Activated CD4-positive, alpha-beta T cell treated with anti-CD3 and anti-CD28 coated beads for 36 hours (primary cell): Measurements from ENCODE around the gene CNP. TPM values are rescaled to one million over a fixed set of nuclear protein-coding genes. Genes with fewer than 3 reads are reported as not detected.
"Not testable (repeated sequence)": the region's sequence is repeated elsewhere in the genome, so short reads cannot be mapped to it uniquely, and the experiment has no call there.

Experiments
- ATAC-seq: fragments of 200-7000 bp; cut with Tn5 transposase; one replicate; pipeline ENCODE4 v1.10.0; 2021; ENCODE audit warnings: mild to moderate bottlenecking, moderate library complexity
- CTCF ChIA-PET: fragments of 350-600 bp; sonication (Branson Sonifier 250); formaldehyde crosslinking; loops from one replicate; lab custom pipeline; 2021; ENCODE audit warnings: antibody characterized with exemption; lab: Charles Lee
- POLR2A ChIA-PET: fragments of 350-600 bp; sonication (Branson Sonifier 250); formaldehyde crosslinking; loops from one replicate; lab custom pipeline; 2021; ENCODE audit warnings: antibody characterized with exemption, inconsistent platforms; lab: Charles Lee
- DNase-seq: peaks from one replicate; pipeline ENCODE4 v3.0.0-alpha.2; 2020
- H3K27ac Mint-ChIP-seq: one replicate; pipeline ENCODE4 v1.8.0; 2021; ENCODE audit warnings: mixed read lengths
- H3K27me3 Mint-ChIP-seq: one replicate; pipeline ENCODE4 v1.8.0; 2021; ENCODE audit warnings: mixed read lengths
- H3K36me3 Mint-ChIP-seq: one replicate; pipeline ENCODE4 v1.8.0; 2021; ENCODE audit warnings: low read depth, mixed read lengths
- H3K4me1 Mint-ChIP-seq: one replicate; pipeline ENCODE4 v1.8.0; 2021; ENCODE audit warnings: mixed read lengths
- H3K4me3 Mint-ChIP-seq: one replicate; pipeline ENCODE4 v1.8.0; 2021; ENCODE audit warnings: mild to moderate bottlenecking, moderate library complexity, mixed read lengths
- H3K9me3 Mint-ChIP-seq: one replicate; pipeline ENCODE4 v1.8.0; 2021; ENCODE audit warnings: low read depth, mixed read lengths
- intact Hi-C, 2 experiments: fragments of 100-400 bp; cut with DNase I in 1 of 2; cut with micrococcal nuclease in 1 of 2; formaldehyde crosslinking; loops; one replicate each; pipeline versions ENCODE4 v1.14.2 to v1.15.1; 2022 to 2024; cut with DNase I, micrococcal nuclease
- total RNA-seq, 2 experiments: library from RNA; stranded (reverse); gene quantifications; one replicate each; pipeline ENCODE4 v1.2.3, GENCODE V29; 2021

CNP gene
- total RNA-seq, 2 experiments from 2014 or later, result 55.1 to 77.0 TPM

- Mint-ChIP-seq H3K36me3 (peaks cover 6% of the 10 kb centered on the region), H3K4me1 (peaks cover 21% of the 10 kb centered on the region), H3K4me3 (peak overlapping the region; percentile 96), H3K27ac (peak overlapping the region; percentile 98), H3K27me3 (no peaks in the 10 kb centered on the region), H3K9me3 (no peaks in the 10 kb centered on the region)
- peak; percentile 30 for DNase-seq
- intact Hi-C loops, result no loop called here
- ChIA-PET POLR2A (no interaction called here), CTCF (interaction anchor here (0.7 to 3.2 kb wide), 3 partner anchors 10 to 164 kb away, joined by 3 to 25 read pairs (median 4); partner anchors contain the start of gene ACLY)
- ATAC-seq, result no peak
These were observed 37.8 kb upstream of the CNP start for GRCh38 chr17:41928693-41929251.

- DNase-seq, result peak; percentile 98
- intact Hi-C loops, result loop anchor here (1.0 to 5.0 kb wide), 9 partner anchors 11 to 242 kb away; partner anchors contain the start of genes CNP (in 2 of the 2), EIF1 (in 1 of the 2), KAT2A (in 1 of the 2) and KLHL11 (in 1 of the 2)
- Mint-ChIP-seq H3K27me3 (no peaks in the 10 kb centered on the region), H3K27ac (peak within 1 kb of the TSS; percentile 98), H3K4me1 (peaks cover 21% of the 10 kb centered on the region), H3K36me3 (peaks cover 6% of the 10 kb centered on the region), H3K9me3 (no peaks in the 10 kb centered on the region), H3K4me3 (peak within 1 kb of the TSS; percentile 96)
- ChIA-PET POLR2A (interaction anchor here (0.6 to 1.7 kb wide), 9 partner anchors 12 to 1369 kb away, joined by 3 to 14 read pairs (median 3); partner anchors contain the start of genes ACLY and DNAJC7), CTCF (interaction anchor here (0.7 to 3.2 kb wide), 15 partner anchors 9 to 610 kb away, joined by 3 to 25 read pairs (median 4); partner anchors contain the start of genes ACLY, CNP, DNAJC7 and NAGLU)
- ATAC-seq, result peak; percentile 99
These were observed 36.4 kb upstream of the CNP start, which contains the start of gene ODAD4 for GRCh38 chr17:41930009-41930832. Gene ODAD4 (plus strand): TSS chr17:41930617. CDS start chr17:41930724, 107 bp downstream.

GRCh38 chr17:41930833-41931156, 35.8 kb upstream of the CNP start:
- H3K9me3 Mint-ChIP-seq, H3K27me3 Mint-ChIP-seq, H3K36me3 Mint-ChIP-seq, DNase-seq: not testable (repeated sequence)
- H3K4me3 Mint-ChIP-seq, result peak overlapping the region; percentile 96
- intact Hi-C loops, result loop anchor here (1.0 to 5.0 kb wide), 9 partner anchors 11 to 242 kb away; partner anchors contain the start of genes CNP (in 2 of the 2), EIF1 (in 1 of the 2), KAT2A (in 1 of the 2) and KLHL11 (in 1 of the 2)
- peak overlapping the region; percentile 98 for H3K27ac Mint-ChIP-seq
- POLR2A ChIA-PET, result interaction anchor here (0.6 to 1.7 kb wide), 9 partner anchors 13 to 1369 kb away, joined by 3 to 14 read pairs (median 3); partner anchors contain the start of genes ACLY and DNAJC7
- CTCF ChIA-PET, result interaction anchor here (0.7 to 3.2 kb wide), 14 partner anchors 8 to 610 kb away, joined by 3 to 25 read pairs (median 4); partner anchors contain the start of genes ACLY, CNP, DNAJC7 and NAGLU
- H3K4me1 Mint-ChIP-seq, result peaks cover 21% of the 10 kb centered on the region
- peak; percentile 52 for ATAC-seq

- CTCF ChIA-PET, result interaction anchor here (0.6 to 2.0 kb wide), 2 partner anchors 31 to 1908 kb away, joined by 3 to 9 read pairs; no protein-coding TSS in a partner anchor
- POLR2A ChIA-PET, ATAC-seq, H3K27me3 Mint-ChIP-seq, H3K27ac Mint-ChIP-seq, H3K4me3 Mint-ChIP-seq, DNase-seq, H3K36me3 Mint-ChIP-seq, H3K9me3 Mint-ChIP-seq: not testable (repeated sequence)
- peaks cover 21% of the 10 kb centered on the region for H3K4me1 Mint-ChIP-seq
- intact Hi-C loops, result loop anchor here in 1 of 2 experiments (5.0 kb wide), 1 partner anchor 36 kb away; the partner anchor contains the start of gene CNP
These were observed 34.9 kb upstream of the CNP start for GRCh38 chr17:41931715-41932114.

GRCh38 chr17:41932816-41933389, 33.7 kb upstream of the CNP start:
- Mint-ChIP-seq H3K4me1 (peaks cover 21% of the 10 kb centered on the region), H3K4me3 (no peak overlapping the region), H3K9me3 (no peaks in the 10 kb centered on the region), H3K27me3 (no peaks in the 10 kb centered on the region), H3K27ac (no peak overlapping the region), H3K36me3 (peaks cover 6% of the 10 kb centered on the region)
- no peak for DNase-seq
- ChIA-PET POLR2A (interaction anchor here (0.6 to 0.7 kb wide), 2 partner anchors 89 to 94 kb away, joined by 3 read pairs; no protein-coding TSS in a partner anchor), CTCF (interaction anchor here (2.0 kb wide), 1 partner anchor 30 kb away, joined by 9 read pairs; no protein-coding TSS in a partner anchor)
- intact Hi-C loops, result loop anchor here in 1 of 2 experiments (5.0 kb wide), 1 partner anchor 34 kb away; the partner anchor contains the start of gene CNP
- ATAC-seq, result no peak

GRCh38 chr17:41935641-41936040, 31.0 kb upstream of the CNP start:
- Mint-ChIP-seq H3K4me1 (peaks cover 8% of the 10 kb centered on the region), H3K4me3 (no peak overlapping the region), H3K27ac (no peak overlapping the region), H3K27me3 (no peaks in the 10 kb centered on the region), H3K9me3 (no peaks in the 10 kb centered on the region), H3K36me3 (no peaks in the 10 kb centered on the region)
- ATAC-seq (no peak), DNase-seq (no peak)
- POLR2A ChIA-PET, result no interaction called here
- intact Hi-C loops, result no loop called here
- CTCF ChIA-PET, result no interaction called here

GRCh38 chr17:41937970-41938954, 28.3 kb upstream of the CNP start:
- no peaks in the 10 kb centered on the region for H3K4me1 Mint-ChIP-seq
- no peak overlapping the region for H3K27ac Mint-ChIP-seq
- no peaks in the 10 kb centered on the region for H3K36me3 Mint-ChIP-seq
- H3K4me3 Mint-ChIP-seq, result no peak overlapping the region
- no peaks in the 10 kb centered on the region for H3K27me3 Mint-ChIP-seq
- intact Hi-C loops, result no loop called here
- ATAC-seq, result no peak
- DNase-seq, result no peak
- ChIA-PET POLR2A (interaction anchor here (0.5 kb wide), 1 partner anchor 832 kb away, joined by 3 read pairs; no protein-coding TSS in a partner anchor), CTCF (interaction anchor here (0.6 to 1.2 kb wide), 5 partner anchors 7 to 201 kb away, joined by 3 to 5 read pairs (median 4); no protein-coding TSS in a partner anchor)
- no peaks in the 10 kb centered on the region for H3K9me3 Mint-ChIP-seq

GRCh38 chr17:41939044-41939692, 27.4 kb upstream of the CNP start:
- ATAC-seq (no peak), DNase-seq (no peak)
- no peak overlapping the region for H3K4me3 Mint-ChIP-seq
- no peaks in the 10 kb centered on the region for H3K36me3 Mint-ChIP-seq
- H3K27ac Mint-ChIP-seq, result no peak overlapping the region
- ChIA-PET POLR2A (no interaction called here), CTCF (interaction anchor here (1.0 to 1.2 kb wide), 2 partner anchors 8 to 128 kb away, joined by 4 read pairs; no protein-coding TSS in a partner anchor)
- H3K4me1 Mint-ChIP-seq, result no peaks in the 10 kb centered on the region
- H3K9me3 Mint-ChIP-seq, result no peaks in the 10 kb centered on the region
- intact Hi-C loops, result no loop called here
- no peaks in the 10 kb centered on the region for H3K27me3 Mint-ChIP-seq

- Mint-ChIP-seq H3K9me3 (no peaks in the 10 kb centered on the region), H3K4me1 (no peaks in the 10 kb centered on the region), H3K27ac (no peak overlapping the region), H3K36me3 (no peaks in the 10 kb centered on the region), H3K4me3 (no peak overlapping the region), H3K27me3 (no peaks in the 10 kb centered on the region)
- no peak for DNase-seq
- no peak for ATAC-seq
- POLR2A ChIA-PET, result no interaction called here
- CTCF ChIA-PET, result interaction anchor here (0.7 to 1.2 kb wide), 3 partner anchors 9 to 128 kb away, joined by 3 to 4 read pairs (median 4); no protein-coding TSS in a partner anchor
- intact Hi-C loops, result no loop called here
These were observed 26.9 kb upstream of the CNP start for GRCh38 chr17:41939693-41940090.
